Prostate gland (tissue), 2 donors: ENCODE results near the gene CSPG4.
"Not testable (repeated sequence)": the region's sequence is repeated elsewhere in the genome, so short reads cannot be mapped to it uniquely, and the experiment has no call there.

ENCODE experiments used
- POLR2A ChIP-seq: fragments of 450-650 bp; IDR thresholded peaks from one replicate; pipeline ENCODE4 v1.6.1; 2016; ENCODE audit warnings: antibody characterized with exemption, mild to moderate bottlenecking
- POLR2AphosphoS5 ChIP-seq: sonication (generic); formaldehyde crosslinking; IDR thresholded peaks from one replicate; pipeline ENCODE4 v1.6.1; 2017; ENCODE audit warnings: antibody characterized with exemption
- TF ChIP-seq, protein P1 (sequence below), 4 experiments: fragments of 200-600 bp in 2 of 4; fragments of 450-650 bp in 2 of 4; sonication (generic) in 2 of 4; IDR thresholded peaks; 1 replicate in 3 of 4; 2 replicates in 1 of 4; pipeline ENCODE4 v1.5.1; 2016 to 2019; ENCODE audit warnings: antibody characterized with exemption in 4 of 4, mild to moderate bottlenecking in 2 of 4, moderate library complexity in 2 of 4

DNA sequence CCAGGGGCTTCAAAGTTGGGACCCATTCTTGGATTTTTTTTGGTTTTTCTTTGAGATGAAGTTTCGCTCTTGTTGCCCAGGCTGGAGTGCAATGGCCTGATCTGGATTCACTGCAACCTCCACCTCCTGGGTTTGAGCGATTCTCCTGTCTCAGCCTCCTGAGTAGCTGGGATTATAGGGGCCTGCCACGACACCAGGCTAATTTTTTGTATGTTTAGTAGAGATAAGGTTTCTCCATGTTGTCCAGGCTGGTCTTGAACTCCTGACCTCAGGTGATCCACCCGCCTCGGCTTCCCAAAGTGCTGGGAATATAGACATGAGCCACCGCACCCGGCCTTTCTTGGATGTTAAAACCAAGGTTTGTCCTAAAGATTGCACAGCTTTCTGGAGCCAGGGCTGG lies 78.7 kb downstream of the CSPG4 start:
- TF ChIP-seq, protein P1, sequence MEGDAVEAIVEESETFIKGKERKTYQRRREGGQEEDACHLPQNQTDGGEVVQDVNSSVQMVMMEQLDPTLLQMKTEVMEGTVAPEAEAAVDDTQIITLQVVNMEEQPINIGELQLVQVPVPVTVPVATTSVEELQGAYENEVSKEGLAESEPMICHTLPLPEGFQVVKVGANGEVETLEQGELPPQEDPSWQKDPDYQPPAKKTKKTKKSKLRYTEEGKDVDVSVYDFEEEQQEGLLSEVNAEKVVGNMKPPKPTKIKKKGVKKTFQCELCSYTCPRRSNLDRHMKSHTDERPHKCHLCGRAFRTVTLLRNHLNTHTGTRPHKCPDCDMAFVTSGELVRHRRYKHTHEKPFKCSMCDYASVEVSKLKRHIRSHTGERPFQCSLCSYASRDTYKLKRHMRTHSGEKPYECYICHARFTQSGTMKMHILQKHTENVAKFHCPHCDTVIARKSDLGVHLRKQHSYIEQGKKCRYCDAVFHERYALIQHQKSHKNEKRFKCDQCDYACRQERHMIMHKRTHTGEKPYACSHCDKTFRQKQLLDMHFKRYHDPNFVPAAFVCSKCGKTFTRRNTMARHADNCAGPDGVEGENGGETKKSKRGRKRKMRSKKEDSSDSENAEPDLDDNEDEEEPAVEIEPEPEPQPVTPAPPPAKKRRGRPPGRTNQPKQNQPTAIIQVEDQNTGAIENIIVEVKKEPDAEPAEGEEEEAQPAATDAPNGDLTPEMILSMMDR (IDR thresholded peaks at IDR 0.05): not testable (repeated sequence)
- TF ChIP-seq POLR2AphosphoS5, POLR2A: not testable (repeated sequence)
